Hindlimb muscle (tissue), 1 donor: ENCODE results near the gene GHRHR. TPM values are rescaled to one million over a fixed set of nuclear protein-coding genes. Genes with fewer than 3 reads are reported as not detected.
A peak's percentile ranks its signal among the peaks of the same experiment; 100 is the strongest.

Source experiments
- DNase-seq: peaks from one replicate; pipeline ENCODE4 v3.0.0-alpha.2; 2013
- polyA plus RNA-seq: library from polyadenylated mRNA; unstranded; fragments of 120-200 nt; gene quantifications from one replicate; pipeline ENCODE4 v1.2.1, GENCODE V29; 2013; ENCODE audit not compliant: insufficient read length

The GHRHR gene
- polyA plus RNA-seq, 1 donor: 0.58 TPM

GRCh38 chr7:30928254-30928872 lies 35.4 kb upstream of the GHRHR start:
- no peak for DNase-seq

- no peak for DNase-seq
Measured at GRCh38 chr7:30929686-30930085, 34.1 kb upstream of the GHRHR start.

GRCh38 chr7:30930621-30931020 lies 33.1 kb upstream of the GHRHR start:
- no peak for DNase-seq

GRCh38 chr7:30931161-30931928 lies 32.4 kb upstream of the GHRHR start:
- DNase-seq: no peak

GRCh38 chr7:30931929-30932540 lies 31.7 kb upstream of the GHRHR start:
- DNase-seq: no peak

GRCh38 chr7:30932562-30932961 lies 31.2 kb upstream of the GHRHR start:
- DNase-seq: no peak

- DNase-seq: no peak
Measured at GRCh38 chr7:30933124-30933974, 30.4 kb upstream of the GHRHR start.

- DNase-seq: no peak
Measured at GRCh38 chr7:30934225-30934624, 29.5 kb upstream of the GHRHR start.

- DNase-seq: no peak
Measured at GRCh38 chr7:30934732-30935568, 28.8 kb upstream of the GHRHR start.

- no peak for DNase-seq
Measured at GRCh38 chr7:30935569-30935877, 28.2 kb upstream of the GHRHR start.

GRCh38 chr7:30936650-30937245 lies 27.0 kb upstream of the GHRHR start:
- DNase-seq: no peak

- no peak for DNase-seq
Measured at GRCh38 chr7:30937416-30937815, 26.3 kb upstream of the GHRHR start.

GRCh38 chr7:30938435-30939316 lies 25.1 kb upstream of the GHRHR start:
- DNase-seq: peak; percentile 73

- no peak for DNase-seq
Measured at GRCh38 chr7:30941582-30942323, 22.0 kb upstream of the GHRHR start.

GRCh38 chr7:30950197-30950596 lies 13.6 kb upstream of the GHRHR start:
- DNase-seq: no peak

- no peak for DNase-seq
Measured at GRCh38 chr7:30954914-30955313, 8.8 kb upstream of the GHRHR start.

- no peak for DNase-seq
Measured at GRCh38 chr7:30956704-30957103, 7.0 kb upstream of the GHRHR start.

- DNase-seq: no peak
Measured at GRCh38 chr7:30965372-30965771, 1.6 kb downstream of the GHRHR start.

- DNase-seq: no peak
Measured at GRCh38 chr7:30965883-30966282, 2.1 kb downstream of the GHRHR start.

- DNase-seq: no peak
Measured at GRCh38 chr7:30968294-30968693, 4.5 kb downstream of the GHRHR start.
